HEK293T (cell line): ENCODE data around the gene CEBPB.

ENCODE experiments used
- BHLHE40 ChIP-seq: fragments of 450-650 bp; IDR thresholded peaks from 2 replicates; pipeline ENCODE4 v1.6.1; 2016; ENCODE audit warnings: mild to moderate bottlenecking, moderate library complexity, borderline replicate concordance
- CTBP1 ChIP-seq: fragments of 450-650 bp; IDR thresholded peaks from 2 replicates; pipeline ENCODE4 v1.6.1; 2016; ENCODE audit warnings: borderline replicate concordance
- ELF4 ChIP-seq: fragments of 450-650 bp; IDR thresholded peaks from 2 replicates; pipeline ENCODE4 v1.6.1; 2017; ENCODE audit warnings: antibody characterized with exemption
- FOXA1 ChIP-seq: fragments of 450-650 bp; IDR thresholded peaks from 2 replicates; pipeline ENCODE4 v1.6.1; 2016; ENCODE audit warnings: mild to moderate bottlenecking
- FOXK2 ChIP-seq: fragments of 450-650 bp; IDR thresholded peaks from 2 replicates; pipeline ENCODE4 v1.6.1; 2016; ENCODE audit warnings: mild to moderate bottlenecking
- FOXM1 ChIP-seq: fragments of 450-650 bp; IDR thresholded peaks from 2 replicates; pipeline ENCODE4 v1.6.1; 2017; ENCODE audit warnings: mild to moderate bottlenecking, borderline replicate concordance
- HDGF ChIP-seq: fragments of 450-650 bp; IDR thresholded peaks from 2 replicates; pipeline ENCODE4 v1.6.1; 2017; ENCODE audit warnings: antibody characterized with exemption, borderline replicate concordance
- L3MBTL2 ChIP-seq: fragments of 450-650 bp; conservative IDR thresholded peaks from 2 replicates; pipeline ENCODE4 v1.6.1; 2016; ENCODE audit warnings: mild to moderate bottlenecking
- LEF1 ChIP-seq: fragments of 450-650 bp; IDR thresholded peaks from 2 replicates; pipeline ENCODE4 v1.6.1; 2017; ENCODE audit warnings: mild to moderate bottlenecking, borderline replicate concordance
- NFRKB ChIP-seq: fragments of 450-650 bp; IDR thresholded peaks from 2 replicates; pipeline ENCODE4 v1.6.1; 2016; ENCODE audit warnings: mild to moderate bottlenecking, moderate library complexity
- SP1 ChIP-seq: fragments of 450-650 bp; IDR thresholded peaks from 2 replicates; pipeline ENCODE4 v1.6.1; 2017
- SUZ12 ChIP-seq: fragments of 450-650 bp; IDR thresholded peaks from 2 replicates; pipeline ENCODE4 v1.6.1; 2016; ENCODE audit warnings: mild to moderate bottlenecking
- TARDBP ChIP-seq: fragments of 450-650 bp; IDR thresholded peaks from 2 replicates; pipeline ENCODE4 v1.6.1; 2016
- ZNF384 ChIP-seq: fragments of 450-650 bp; IDR thresholded peaks from 2 replicates; pipeline ENCODE4 v1.6.1; 2016

- TF ChIP-seq CTBP1: no peak
- no peak for TF ChIP-seq FOXK2
- no peak for TF ChIP-seq SUZ12
- TF ChIP-seq ELF4: no peak
- TF ChIP-seq ZNF384: no peak
- no peak for TF ChIP-seq FOXM1
- no peak for TF ChIP-seq FOXA1
- TF ChIP-seq LEF1: no peak
- TF ChIP-seq BHLHE40: no peak
- no peak for TF ChIP-seq SP1
- TF ChIP-seq TARDBP: no peak
- no peak for TF ChIP-seq NFRKB
- TF ChIP-seq L3MBTL2: no peak
- TF ChIP-seq HDGF: no peak
These were observed 14.4 kb upstream of the CEBPB start for GRCh38 chr20:50175938-50176933.
